GM12878 (cell line): ENCODE results near the gene YJU2.

Experiments
- CBFB ChIP-seq: IDR thresholded peaks from 2 replicates; pipeline ENCODE4 v1.6.1; 2016; ENCODE audit warnings: antibody characterized with exemption, low read depth
- CEBPB ChIP-seq, 2 experiments: fragments of 150-350 bp in 1 of 2; IDR thresholded peaks; 2 replicates each; pipeline ENCODE4 v1.6.1; 2012 to 2014; ENCODE audit warnings: low read depth in 2 of 2, low read length in 2 of 2, borderline replicate concordance in 1 of 2, inconsistent platforms in 1 of 2
- NFYB ChIP-seq: IDR thresholded peaks from 2 replicates; pipeline ENCODE4 v1.6.1; 2011; ENCODE audit warnings: low read depth, mild to moderate bottlenecking, low read length, improper control_type of control experiment, moderate library complexity; ENCODE audit not compliant: insufficient read depth
- NR2C2 ChIP-seq: IDR thresholded peaks from 2 replicates; pipeline ENCODE4 v1.6.1; 2011; ENCODE audit warnings: borderline replicate concordance, low read depth; ENCODE audit not compliant: control insufficient read depth, insufficient read length
- POLR2A ChIP-seq: IDR thresholded peaks from 2 replicates; pipeline ENCODE4 v1.6.1; 2011; ENCODE audit warnings: low read depth, mild to moderate bottlenecking, low read length
- POLR2AphosphoS5 ChIP-seq: IDR thresholded peaks from 2 replicates; pipeline ENCODE4 v1.6.1; 2011; ENCODE audit warnings: mild to moderate bottlenecking, low read length, inconsistent platforms
- STAT3 ChIP-seq: IDR thresholded peaks from 2 replicates; pipeline ENCODE4 v1.6.1; 2011; ENCODE audit warnings: low read depth, low read length, improper control_type of control experiment
- TCF7 ChIP-seq: IDR thresholded peaks from 2 replicates; pipeline ENCODE4 v1.6.1; 2014; ENCODE audit warnings: antibody characterized with exemption, borderline replicate concordance
- YY1 ChIP-seq: IDR thresholded peaks from 2 replicates; pipeline ENCODE4 v1.6.1; 2011; ENCODE audit warnings: low read depth, mild to moderate bottlenecking, low read length
- TF ChIP-seq, protein P1 (sequence below): fragments of 450-650 bp; IDR thresholded peaks from 2 replicates; pipeline ENCODE4 v1.6.1; 2014; ENCODE audit warnings: mild to moderate bottlenecking
- TF ChIP-seq, protein P2 (sequence below), 3 experiments: IDR thresholded peaks in 2 of 3; conservative IDR thresholded peaks in 1 of 3; 2 replicates each; pipeline ENCODE4 v1.5.1; 2011; ENCODE audit warnings: low read depth in 3 of 3, low read length in 3 of 3, mild to moderate bottlenecking in 3 of 3, control low read depth in 2 of 3, moderate library complexity in 2 of 3, inconsistent platforms in 1 of 3, mixed read lengths in 1 of 3; ENCODE audit not compliant: control insufficient read depth in 2 of 3, insufficient read depth in 1 of 3; ENCODE audit errors: extremely low read depth in 1 of 3
- TF ChIP-seq, protein P3 (sequence below): IDR thresholded peaks from 2 replicates; pipeline ENCODE4 v1.6.1; 2011; ENCODE audit warnings: low read depth, mild to moderate bottlenecking, low read length, moderate library complexity, borderline replicate concordance; ENCODE audit errors: extremely low read depth
- TF ChIP-seq, protein P4 (sequence below): fragments of 450-650 bp; IDR thresholded peaks from 2 replicates; pipeline ENCODE4 v1.6.1; 2016; ENCODE audit warnings: mild to moderate bottlenecking
- TF ChIP-seq, protein P5 (sequence below): IDR thresholded peaks from 2 replicates; pipeline ENCODE4 v1.6.1; 2011; ENCODE audit warnings: low read depth, low read length, improper control_type of control experiment, borderline replicate concordance

DNA sequence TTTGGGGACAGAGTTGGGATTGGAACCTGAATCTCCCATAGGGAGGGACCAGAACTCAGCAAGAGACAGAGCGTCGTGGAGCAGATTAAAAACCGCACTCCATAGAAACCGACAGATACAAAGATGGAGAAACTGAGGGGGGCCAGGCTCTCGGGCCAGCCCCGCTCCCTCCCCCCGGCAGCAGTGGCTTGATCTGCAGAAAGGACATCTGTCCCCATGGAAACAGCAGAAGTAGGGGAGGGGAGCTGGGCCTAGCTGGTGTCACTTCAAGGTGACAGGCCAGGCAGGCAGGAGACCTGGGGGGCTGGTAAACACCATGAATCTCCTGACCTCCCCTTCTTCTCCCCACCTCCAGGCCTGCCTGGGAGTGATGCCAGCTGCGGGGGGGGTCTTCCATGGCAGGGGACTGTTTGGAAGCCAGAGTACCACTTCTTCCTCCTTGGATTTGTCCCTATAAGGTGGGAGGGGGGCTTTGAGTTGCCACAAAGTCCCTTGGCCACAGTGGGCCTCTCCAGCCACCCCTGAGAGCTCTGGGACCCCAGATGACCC is 44.4 kb downstream of the YJU2 start:
- no peak for TF ChIP-seq CBFB
- no peak for TF ChIP-seq NR2C2
- TF ChIP-seq POLR2A, result no peak
- TF ChIP-seq CEBPB (IDR thresholded peaks at IDR 0.05; ENCODE audit: borderline replicate concordance in 1 of 2, low read depth in 2 of 2, low read length in 2 of 2), result no peak
- TF ChIP-seq, protein P1, sequence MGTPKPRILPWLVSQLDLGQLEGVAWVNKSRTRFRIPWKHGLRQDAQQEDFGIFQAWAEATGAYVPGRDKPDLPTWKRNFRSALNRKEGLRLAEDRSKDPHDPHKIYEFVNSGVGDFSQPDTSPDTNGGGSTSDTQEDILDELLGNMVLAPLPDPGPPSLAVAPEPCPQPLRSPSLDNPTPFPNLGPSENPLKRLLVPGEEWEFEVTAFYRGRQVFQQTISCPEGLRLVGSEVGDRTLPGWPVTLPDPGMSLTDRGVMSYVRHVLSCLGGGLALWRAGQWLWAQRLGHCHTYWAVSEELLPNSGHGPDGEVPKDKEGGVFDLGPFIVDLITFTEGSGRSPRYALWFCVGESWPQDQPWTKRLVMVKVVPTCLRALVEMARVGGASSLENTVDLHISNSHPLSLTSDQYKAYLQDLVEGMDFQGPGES, result no peak
- no peak for TF ChIP-seq TCF7
- no peak for TF ChIP-seq YY1
- no peak for TF ChIP-seq STAT3
- TF ChIP-seq, protein P2, sequence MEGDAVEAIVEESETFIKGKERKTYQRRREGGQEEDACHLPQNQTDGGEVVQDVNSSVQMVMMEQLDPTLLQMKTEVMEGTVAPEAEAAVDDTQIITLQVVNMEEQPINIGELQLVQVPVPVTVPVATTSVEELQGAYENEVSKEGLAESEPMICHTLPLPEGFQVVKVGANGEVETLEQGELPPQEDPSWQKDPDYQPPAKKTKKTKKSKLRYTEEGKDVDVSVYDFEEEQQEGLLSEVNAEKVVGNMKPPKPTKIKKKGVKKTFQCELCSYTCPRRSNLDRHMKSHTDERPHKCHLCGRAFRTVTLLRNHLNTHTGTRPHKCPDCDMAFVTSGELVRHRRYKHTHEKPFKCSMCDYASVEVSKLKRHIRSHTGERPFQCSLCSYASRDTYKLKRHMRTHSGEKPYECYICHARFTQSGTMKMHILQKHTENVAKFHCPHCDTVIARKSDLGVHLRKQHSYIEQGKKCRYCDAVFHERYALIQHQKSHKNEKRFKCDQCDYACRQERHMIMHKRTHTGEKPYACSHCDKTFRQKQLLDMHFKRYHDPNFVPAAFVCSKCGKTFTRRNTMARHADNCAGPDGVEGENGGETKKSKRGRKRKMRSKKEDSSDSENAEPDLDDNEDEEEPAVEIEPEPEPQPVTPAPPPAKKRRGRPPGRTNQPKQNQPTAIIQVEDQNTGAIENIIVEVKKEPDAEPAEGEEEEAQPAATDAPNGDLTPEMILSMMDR (IDR thresholded peaks at IDR 0.05 in 2 of 3, conservative IDR thresholded peaks at IDR 0.05 in 1 of 3; ENCODE audit: control insufficient read depth in 2 of 3, extremely low read depth in 1 of 3, insufficient read depth in 1 of 3, low read depth in 3 of 3, low read length in 3 of 3), result no peak
- TF ChIP-seq NFYB, result no peak
- TF ChIP-seq, protein P3, sequence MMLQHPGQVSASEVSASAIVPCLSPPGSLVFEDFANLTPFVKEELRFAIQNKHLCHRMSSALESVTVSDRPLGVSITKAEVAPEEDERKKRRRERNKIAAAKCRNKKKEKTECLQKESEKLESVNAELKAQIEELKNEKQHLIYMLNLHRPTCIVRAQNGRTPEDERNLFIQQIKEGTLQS, result no peak
- TF ChIP-seq, protein P4, sequence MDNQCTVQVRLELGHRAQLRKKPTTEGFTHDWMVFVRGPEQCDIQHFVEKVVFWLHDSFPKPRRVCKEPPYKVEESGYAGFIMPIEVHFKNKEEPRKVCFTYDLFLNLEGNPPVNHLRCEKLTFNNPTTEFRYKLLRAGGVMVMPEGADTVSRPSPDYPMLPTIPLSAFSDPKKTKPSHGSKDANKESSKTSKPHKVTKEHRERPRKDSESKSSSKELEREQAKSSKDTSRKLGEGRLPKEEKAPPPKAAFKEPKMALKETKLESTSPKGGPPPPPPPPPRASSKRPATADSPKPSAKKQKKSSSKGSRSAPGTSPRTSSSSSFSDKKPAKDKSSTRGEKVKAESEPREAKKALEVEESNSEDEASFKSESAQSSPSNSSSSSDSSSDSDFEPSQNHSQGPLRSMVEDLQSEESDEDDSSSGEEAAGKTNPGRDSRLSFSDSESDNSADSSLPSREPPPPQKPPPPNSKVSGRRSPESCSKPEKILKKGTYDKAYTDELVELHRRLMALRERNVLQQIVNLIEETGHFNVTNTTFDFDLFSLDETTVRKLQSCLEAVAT, result no peak
- no peak for TF ChIP-seq POLR2AphosphoS5
- TF ChIP-seq, protein P5, sequence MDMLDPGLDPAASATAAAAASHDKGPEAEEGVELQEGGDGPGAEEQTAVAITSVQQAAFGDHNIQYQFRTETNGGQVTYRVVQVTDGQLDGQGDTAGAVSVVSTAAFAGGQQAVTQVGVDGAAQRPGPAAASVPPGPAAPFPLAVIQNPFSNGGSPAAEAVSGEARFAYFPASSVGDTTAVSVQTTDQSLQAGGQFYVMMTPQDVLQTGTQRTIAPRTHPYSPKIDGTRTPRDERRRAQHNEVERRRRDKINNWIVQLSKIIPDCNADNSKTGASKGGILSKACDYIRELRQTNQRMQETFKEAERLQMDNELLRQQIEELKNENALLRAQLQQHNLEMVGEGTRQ, result no peak
